Thymus (tissue), 11 donors: ENCODE data around the gene MED13L. TPM values are rescaled to one million over a fixed set of nuclear protein-coding genes. Genes with fewer than 3 reads are reported as not detected.

Experiments
- DNase-seq, 9 donors: peaks; one replicate each; pipeline ENCODE4 v3.0.0-alpha.2; 2013; ENCODE audit warnings: low spot score in 9 of 9, low read depth in 6 of 9, missing footprints in 1 of 9
- H3K27ac ChIP-seq, 2 donors: one replicate each; pipeline ENCODE4 v1.5.1; 2013; ENCODE audit warnings: control low read depth in 1 of 2, low read depth in 1 of 2, low read length in 1 of 2, mild to moderate bottlenecking in 1 of 2, moderate library complexity in 1 of 2
- H3K27me3 ChIP-seq, 2 donors: one replicate each; pipeline ENCODE4 v1.5.1; 2013; ENCODE audit warnings: low read length in 1 of 2; ENCODE audit not compliant: control insufficient read depth in 2 of 2, insufficient read depth in 1 of 2
- H3K36me3 ChIP-seq, 2 donors: one replicate each; pipeline ENCODE4 v1.5.1; 2013; ENCODE audit warnings: low read length in 1 of 2, mild to moderate bottlenecking in 1 of 2, moderate library complexity in 1 of 2; ENCODE audit not compliant: control insufficient read depth in 2 of 2, insufficient read depth in 2 of 2
- H3K4me1 ChIP-seq, 2 donors: one replicate each; pipeline ENCODE4 v1.5.1; 2013; ENCODE audit warnings: low read length in 2 of 2; ENCODE audit not compliant: control insufficient read depth in 2 of 2, insufficient read depth in 2 of 2
- H3K4me3 ChIP-seq, 2 donors: one replicate each; pipeline ENCODE4 v1.5.1; 2013; ENCODE audit warnings: low read length in 2 of 2, control low read depth in 1 of 2, mild to moderate bottlenecking in 1 of 2
- H3K9me3 ChIP-seq, 2 donors: one replicate each; pipeline ENCODE4 v1.5.1; 2013; ENCODE audit warnings: low read length in 1 of 2, mild to moderate bottlenecking in 1 of 2; ENCODE audit not compliant: control insufficient read depth in 2 of 2, insufficient read depth in 1 of 2
- WGBS: extraction: QIAGEN DNeasy Blood & Tissue Kit; methylation state at CpG from one replicate; pipeline ENCODE4 v1.1.7; 2013; 5-methylcytosine and 5-hydroxymethylcytosine counted together
- polyA plus RNA-seq: library from polyadenylated mRNA; stranded (reverse); fragments of 200-250 nt; gene quantifications from one replicate; pipeline ENCODE4 v1.2.3, GENCODE V29; 2013
- total RNA-seq: library from RNA; stranded (reverse); fragments of 120-200 nt; gene quantifications from one replicate; pipeline ENCODE4 v1.2.4, GENCODE V29; 2013
- donor health status: healthy.

Gene MED13L
- total and polyA plus RNA-seq, 2 donors = 34.0 to 141 TPM

GRCh38 chr12:116011217-116011616 lies 266.3 kb downstream of the MED13L start:
- H3K27ac ChIP-seq = no peak overlapping the region
- peaks cover 47 to 89% of the 10 kb centered on the region in 2 donors for H3K36me3 ChIP-seq
- no peaks in the 10 kb centered on the region for H3K9me3 ChIP-seq
- H3K4me1 ChIP-seq = no peaks in the 10 kb centered on the region
- DNase-seq = no peak
- H3K4me3 ChIP-seq = no peak overlapping the region
- 98% methylated on average over 3 of the region's 3 CpGs for WGBS
- H3K27me3 ChIP-seq = no peaks in the 10 kb centered on the region

GRCh38 chr12:116010467-116010866 lies 267.0 kb downstream of the MED13L start:
- Histone ChIP-seq H3K36me3 (peaks cover 54 to 93% of the 10 kb centered on the region in 2 donors), H3K9me3 (no peaks in the 10 kb centered on the region), H3K4me1 (no peaks in the 10 kb centered on the region), H3K4me3 (no peak overlapping the region), H3K27ac (no peak overlapping the region), H3K27me3 (no peaks in the 10 kb centered on the region)
- DNase-seq = no peak
- 95% methylated on average over 3 of the region's 3 CpGs for WGBS

GRCh38 chr12:116009805-116010204 lies 267.7 kb downstream of the MED13L start:
- H3K27me3 ChIP-seq = no peaks in the 10 kb centered on the region
- no peaks in the 10 kb centered on the region for H3K4me1 ChIP-seq
- peaks cover 50 to 91% of the 10 kb centered on the region in 2 donors for H3K36me3 ChIP-seq
- WGBS = 97% methylated on average over 4 of the region's 4 CpGs
- no peak for DNase-seq
- H3K4me3 ChIP-seq = no peak overlapping the region
- H3K27ac ChIP-seq = no peak overlapping the region
- H3K9me3 ChIP-seq = no peaks in the 10 kb centered on the region

GRCh38 chr12:116006141-116006540 lies 271.4 kb downstream of the MED13L start:
- DNase-seq = no peak
- no peaks in the 10 kb centered on the region for H3K9me3 ChIP-seq
- H3K27ac ChIP-seq = no peak overlapping the region
- no peaks in the 10 kb centered on the region for H3K27me3 ChIP-seq
- no peaks in the 10 kb centered on the region for H3K4me1 ChIP-seq
- H3K36me3 ChIP-seq = peaks cover 46 to 87% of the 10 kb centered on the region in 2 donors
- H3K4me3 ChIP-seq = no peak overlapping the region
- 98% methylated on average over 2 of the region's 2 CpGs for WGBS

GRCh38 chr12:116002890-116003536 lies 274.5 kb downstream of the MED13L start:
- no peak for DNase-seq
- H3K27ac ChIP-seq = no peak overlapping the region
- peaks cover 34 to 65% of the 10 kb centered on the region in 2 donors for H3K36me3 ChIP-seq
- H3K9me3 ChIP-seq = no peaks in the 10 kb centered on the region
- H3K4me3 ChIP-seq = no peak overlapping the region
- H3K4me1 ChIP-seq = peaks cover 0 to 4% of the 10 kb centered on the region in 2 donors
- H3K27me3 ChIP-seq = no peaks in the 10 kb centered on the region
- 99% methylated on average over 6 of the region's 6 CpGs for WGBS

GRCh38 chr12:116000252-116000651 lies 277.2 kb downstream of the MED13L start:
- peaks cover 37 to 66% of the 10 kb centered on the region in 2 donors for H3K36me3 ChIP-seq
- H3K4me1 ChIP-seq = peaks cover 0 to 4% of the 10 kb centered on the region in 2 donors
- no peak for DNase-seq
- H3K9me3 ChIP-seq = no peaks in the 10 kb centered on the region
- 95% methylated on average over 5 of the region's 5 CpGs for WGBS
- H3K27me3 ChIP-seq = no peaks in the 10 kb centered on the region
- H3K27ac ChIP-seq = no peak overlapping the region
- no peak overlapping the region for H3K4me3 ChIP-seq

GRCh38 chr12:115999582-115999981 lies 277.9 kb downstream of the MED13L start:
- WGBS = 13% methylated on average over 2 of the region's 2 CpGs
- Histone ChIP-seq H3K9me3 (no peaks in the 10 kb centered on the region), H3K27ac (no peak overlapping the region)

GRCh38 chr12:115998794-115999478 lies 278.6 kb downstream of the MED13L start:
- Histone ChIP-seq H3K4me1 (peaks cover 0 to 4% of the 10 kb centered on the region in 2 donors), H3K4me3 (no peak overlapping the region), H3K27me3 (no peaks in the 10 kb centered on the region), H3K36me3 (peaks cover 47 to 67% of the 10 kb centered on the region in 2 donors), H3K27ac (peak overlapping the region in 1 of 2 donors; percentile 34), H3K9me3 (no peaks in the 10 kb centered on the region)
- WGBS = 95% methylated on average over 10 of the region's 10 CpGs
- peak in 1 of 9 donors; percentile 12 for DNase-seq

More at GRCh38 chr12:115999582-115999981, 277.9 kb downstream of the MED13L start:
- Histone ChIP-seq H3K36me3 (peaks cover 43 to 67% of the 10 kb centered on the region in 2 donors), H3K4me1 (peaks cover 0 to 4% of the 10 kb centered on the region in 2 donors), H3K4me3 (no peak overlapping the region), H3K27me3 (no peaks in the 10 kb centered on the region)
- DNase-seq = peak in 1 of 9 donors; percentile 14

- no peaks in the 10 kb centered on the region for H3K9me3 ChIP-seq
- peaks cover 0 to 4% of the 10 kb centered on the region in 2 donors for H3K4me1 ChIP-seq
- peaks cover 47 to 71% of the 10 kb centered on the region in 2 donors for H3K36me3 ChIP-seq
- no peak overlapping the region for H3K4me3 ChIP-seq
- peak in 8 of 9 donors; percentile 13 to 66 (median 38) for DNase-seq
- 48% methylated on average over 3 of the region's 3 CpGs for WGBS
- H3K27me3 ChIP-seq = no peaks in the 10 kb centered on the region
- H3K27ac ChIP-seq = peak overlapping the region in 1 of 2 donors; percentile 44
Observed at GRCh38 chr12:115998119-115998633, 279.3 kb downstream of the MED13L start.
